ENCODE measurements around the gene NEURL4. TPM values are rescaled to one million over a fixed set of nuclear protein-coding genes. Genes with fewer than 3 reads are reported as not detected.

The NEURL4 gene
- total RNA-seq, 2 experiments from 2014 or later = 22.5 to 29.1 TPM

DNA sequence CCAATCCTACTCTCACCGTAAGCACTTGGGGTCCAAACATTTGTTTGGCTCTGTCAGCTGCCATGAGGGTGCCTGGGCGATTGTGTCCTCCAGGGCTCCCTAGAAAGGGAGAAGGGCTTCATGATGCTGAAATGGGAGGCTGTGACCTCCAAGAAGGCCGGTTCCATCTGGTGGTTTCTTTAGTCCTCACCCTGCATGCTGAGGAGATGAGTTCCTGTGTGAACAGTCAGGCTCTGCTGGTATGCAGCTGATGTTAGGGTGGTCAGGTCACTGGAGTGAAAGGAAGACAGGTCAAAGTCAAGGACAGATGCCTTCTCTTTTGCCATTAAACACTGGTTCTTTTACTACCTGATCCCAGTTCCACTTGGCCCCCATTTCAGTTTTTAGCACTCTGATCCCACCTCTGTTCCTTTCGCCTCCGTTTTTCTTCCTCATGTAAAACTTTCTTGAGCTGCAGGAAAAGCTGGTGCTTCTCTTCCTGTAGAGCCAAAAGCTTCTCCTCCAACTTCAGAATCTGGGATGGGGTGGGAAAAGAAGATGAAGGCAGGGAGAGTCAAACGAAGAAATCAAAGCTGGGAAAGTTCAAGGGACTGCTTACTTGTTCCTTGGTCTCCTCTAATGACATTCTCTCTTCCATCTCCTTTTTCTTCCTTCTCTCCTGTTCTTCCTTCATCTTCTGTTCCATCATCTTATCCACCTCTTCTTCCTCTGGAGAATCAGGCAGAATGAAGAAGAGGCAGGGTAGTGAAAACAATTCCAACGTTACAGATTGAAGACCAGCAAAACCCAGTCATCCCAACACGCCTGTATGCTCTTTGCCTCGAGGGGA lies 15.0 kb downstream of the NEURL4 start:
- Mint-ChIP-seq H3K27me3 (no peaks in the 10 kb centered on the region), H3K27ac (peak overlapping the region; percentile 84), H3K4me1 (peaks cover 56% of the 10 kb centered on the region), H3K36me3 (ENCODE audit: low read depth) (peaks cover 53% of the 10 kb centered on the region), H3K4me3 (peak overlapping the region; percentile 77), H3K9me3 (ENCODE audit: low read depth) (no peaks in the 10 kb centered on the region)
- no peak for ATAC-seq
- intact Hi-C loops (cut with DNase I, micrococcal nuclease) = loop anchor here (2.0 kb wide), 2 partner anchors 15 to 37 kb away; partner anchors contain the start of gene NEURL4 (in 1 of the 2)
- CTCF ChIA-PET = interaction anchor here (0.6 to 2.1 kb wide), 8 partner anchors 11 to 268 kb away, joined by 3 to 7 read pairs (median 4); partner anchors contain the start of gene TMEM95
- POLR2A ChIA-PET = interaction anchor here (0.6 to 2.1 kb wide), 12 partner anchors 7 to 270 kb away, joined by 3 to 11 read pairs (median 4); partner anchors contain the start of genes ACAP1, MPDU1, NEURL4 and PLSCR3
- no peak for DNase-seq

GRCh38 chr17:7313088-7313889 lies 15.8 kb downstream of the NEURL4 start:
- peak overlapping the region; percentile 84 for H3K27ac Mint-ChIP-seq
- ChIA-PET CTCF (interaction anchor here (0.6 to 1.4 kb wide), 6 partner anchors 11 to 268 kb away, joined by 3 to 5 read pairs (median 4); partner anchors contain the start of gene TMEM95), POLR2A (interaction anchor here (0.8 to 2.1 kb wide), 10 partner anchors 8 to 131 kb away, joined by 3 to 11 read pairs (median 3); partner anchors contain the start of genes ACAP1, NEURL4, SLC2A4 and TMEM102)
- no peaks in the 10 kb centered on the region for H3K9me3 Mint-ChIP-seq (ENCODE audit: low read depth)
- H3K4me3 Mint-ChIP-seq = peak overlapping the region; percentile 77
- intact Hi-C loops (cut with DNase I, micrococcal nuclease) = no loop called here
- no peak for ATAC-seq
- peaks cover 61% of the 10 kb centered on the region for H3K4me1 Mint-ChIP-seq
- no peak for DNase-seq
- no peaks in the 10 kb centered on the region for H3K27me3 Mint-ChIP-seq
- peaks cover 58% of the 10 kb centered on the region for H3K36me3 Mint-ChIP-seq (ENCODE audit: low read depth)

- ATAC-seq = no peak
- no peaks in the 10 kb centered on the region for H3K27me3 Mint-ChIP-seq
- no peaks in the 10 kb centered on the region for H3K9me3 Mint-ChIP-seq (ENCODE audit: low read depth)
- H3K4me3 Mint-ChIP-seq = peak overlapping the region; percentile 11
- POLR2A ChIA-PET = interaction anchor here (1.0 to 2.1 kb wide), 7 partner anchors 9 to 123 kb away, joined by 3 to 11 read pairs (median 3); partner anchors contain the start of genes ACAP1, NEURL4, SLC2A4 and TMEM102
- H3K27ac Mint-ChIP-seq = peak overlapping the region; percentile 84
- intact Hi-C loops (cut with DNase I, micrococcal nuclease) = no loop called here
- H3K36me3 Mint-ChIP-seq (ENCODE audit: low read depth) = peaks cover 57% of the 10 kb centered on the region
- peaks cover 61% of the 10 kb centered on the region for H3K4me1 Mint-ChIP-seq
- DNase-seq = no peak
- CTCF ChIA-PET = interaction anchor here (0.7 to 1.1 kb wide), 3 partner anchors 12 to 267 kb away, joined by 4 to 5 read pairs (median 4); no protein-coding TSS in a partner anchor
These were observed 16.6 kb downstream of the NEURL4 start for GRCh38 chr17:7312432-7313087.

DNA sequence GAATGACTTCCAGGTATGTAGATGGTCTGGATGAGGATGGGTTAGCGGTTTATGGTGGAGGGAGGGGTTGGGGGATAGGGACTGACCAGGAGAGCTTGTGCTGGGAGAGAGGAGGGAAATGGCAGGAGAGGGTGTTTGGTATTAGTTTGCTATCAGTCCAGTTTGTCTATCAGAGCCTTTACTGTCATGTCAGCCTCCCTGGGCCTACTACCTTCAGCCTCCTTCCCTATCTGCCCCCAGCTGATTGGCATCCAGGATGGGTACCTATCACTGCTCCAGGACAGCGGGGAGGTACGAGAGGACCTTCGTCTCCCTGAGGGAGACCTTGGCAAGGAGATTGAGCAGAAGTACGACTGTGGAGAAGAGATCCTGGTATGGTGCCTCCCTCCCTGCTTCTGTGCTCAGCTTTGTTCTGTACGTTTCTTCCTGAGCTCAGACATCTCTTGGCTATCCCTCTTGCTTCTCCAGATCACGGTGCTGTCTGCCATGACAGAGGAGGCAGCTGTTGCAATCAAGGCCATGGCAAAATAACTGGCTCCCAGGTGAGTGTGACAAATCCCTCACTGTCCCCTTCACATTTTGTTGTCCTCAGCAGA lies 17.9 kb downstream of the NEURL4 start:
- no peak for ATAC-seq
- H3K36me3 Mint-ChIP-seq (ENCODE audit: low read depth) = peaks cover 56% of the 10 kb centered on the region

DNA sequence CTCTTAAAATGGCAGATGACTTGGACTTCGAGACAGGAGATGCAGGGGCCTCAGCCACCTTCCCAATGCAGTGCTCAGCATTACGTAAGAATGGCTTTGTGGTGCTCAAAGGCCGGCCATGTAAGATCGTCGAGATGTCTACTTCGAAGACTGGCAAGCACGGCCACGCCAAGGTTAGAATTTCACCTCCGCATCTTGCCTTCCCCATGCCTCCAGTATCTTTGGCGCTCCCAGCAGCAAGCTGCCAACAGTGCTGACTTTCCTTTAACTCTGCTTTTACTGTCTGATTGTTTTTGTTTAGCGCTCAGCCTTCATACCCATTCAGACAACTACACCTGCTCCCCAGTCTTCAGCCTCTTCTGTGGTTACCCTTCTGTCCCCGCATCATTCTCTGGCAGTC lies 19.5 kb downstream of the NEURL4 start:
- Mint-ChIP-seq H3K4me1 (peaks cover 59% of the 10 kb centered on the region), H3K4me3 (peak overlapping the region; percentile 94), H3K27ac (peak overlapping the region; percentile 94), H3K9me3 (ENCODE audit: low read depth) (no peaks in the 10 kb centered on the region), H3K36me3 (ENCODE audit: low read depth) (peaks cover 51% of the 10 kb centered on the region), H3K27me3 (no peaks in the 10 kb centered on the region)
- DNase-seq = no peak
- ChIA-PET POLR2A (interaction anchor here (0.6 to 1.9 kb wide), 2 partner anchors 20 to 265 kb away, joined by 3 to 9 read pairs; partner anchors contain the start of gene NEURL4), CTCF (interaction anchor here (0.9 to 2.3 kb wide), 4 partner anchors 13 to 270 kb away, joined by 3 to 7 read pairs (median 4); partner anchors contain the start of gene CD68)
- ATAC-seq = no peak
- intact Hi-C loops (cut with DNase I, micrococcal nuclease) = loop anchor here (2.0 to 5.0 kb wide), 5 partner anchors 57 to 657 kb away; partner anchors contain the start of genes C17orf100 (in 1 of the 2), CTDNEP1 (in 1 of the 2), ELP5 (in 1 of the 2) and MED31 (in 1 of the 2)

More for the DNA sequence above, 17.9 kb downstream of the NEURL4 start:
- Mint-ChIP-seq H3K4me1 (peaks cover 62% of the 10 kb centered on the region), H3K4me3 (peak overlapping the region; percentile 94), H3K9me3 (ENCODE audit: low read depth) (no peaks in the 10 kb centered on the region), H3K27ac (peak overlapping the region; percentile 94), H3K27me3 (no peaks in the 10 kb centered on the region)
- intact Hi-C loops (cut with DNase I, micrococcal nuclease) = no loop called here
- DNase-seq = no peak
- POLR2A ChIA-PET = no interaction called here
- CTCF ChIA-PET = interaction anchor here (0.8 kb wide), 1 partner anchor 14 kb away, joined by 3 read pairs; no protein-coding TSS in a partner anchor

DNA sequence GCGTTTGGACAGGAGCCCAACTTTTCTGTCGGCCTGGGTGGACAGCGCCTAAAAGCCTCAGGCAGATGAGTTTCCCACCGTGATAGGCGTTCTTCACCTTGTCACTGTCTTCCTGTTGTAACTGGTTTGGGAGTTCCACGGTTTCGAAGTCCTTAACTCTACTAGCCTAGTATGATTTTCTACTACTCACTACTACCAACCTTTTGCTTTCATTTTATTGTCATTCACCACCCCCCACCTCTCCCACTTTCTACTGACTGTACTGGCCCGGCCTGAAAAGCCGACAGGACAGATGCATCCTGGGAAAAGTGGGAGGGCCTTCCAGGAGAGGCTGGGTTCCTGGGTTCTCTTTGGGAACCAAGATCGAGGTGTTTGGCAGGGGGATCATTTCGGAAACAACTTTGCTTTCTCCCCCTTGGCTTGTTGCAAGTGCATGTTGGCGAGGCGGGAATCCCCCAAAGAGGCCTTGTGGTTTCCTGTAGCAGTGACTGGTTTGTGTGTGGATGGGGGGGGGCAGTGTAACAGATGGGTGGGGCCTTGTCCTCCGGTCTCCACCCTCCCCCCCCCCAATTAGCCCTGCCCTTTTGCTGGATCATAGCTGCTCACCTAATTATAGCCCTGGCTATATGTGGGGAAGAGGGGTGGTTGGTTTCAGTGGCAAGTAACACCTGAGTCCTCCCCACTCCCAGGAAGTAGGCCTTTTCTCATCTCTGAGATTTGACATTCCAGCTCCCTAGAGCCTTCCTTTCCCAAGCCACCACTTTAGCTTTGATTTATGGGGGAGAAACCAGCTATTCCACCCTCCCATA lies 20.3 kb downstream of the NEURL4 start:
- H3K27me3 Mint-ChIP-seq = no peaks in the 10 kb centered on the region
- H3K9me3 Mint-ChIP-seq (ENCODE audit: low read depth) = no peaks in the 10 kb centered on the region
- ATAC-seq (peak; percentile 52), DNase-seq (peak; percentile 87)
- peaks cover 51% of the 10 kb centered on the region for H3K36me3 Mint-ChIP-seq (ENCODE audit: low read depth)
- H3K4me1 Mint-ChIP-seq = peaks cover 53% of the 10 kb centered on the region
- H3K27ac Mint-ChIP-seq = peak overlapping the region; percentile 94
- intact Hi-C loops (cut with DNase I, micrococcal nuclease) = loop anchor here (1.0 to 5.0 kb wide), 7 partner anchors 57 to 657 kb away; partner anchors contain the start of genes C17orf100 (in 1 of the 2), CNTROB (in 1 of the 2), CTDNEP1 (in 1 of the 2) and ELP5 (in 1 of the 2)
- H3K4me3 Mint-ChIP-seq = peak overlapping the region; percentile 94
- ChIA-PET POLR2A (interaction anchor here (0.6 to 1.9 kb wide), 4 partner anchors 21 to 379 kb away, joined by 3 to 9 read pairs (median 3); partner anchors contain the start of genes NEURL4 and TP53), CTCF (interaction anchor here (1.0 to 2.3 kb wide), 4 partner anchors 12 to 172 kb away, joined by 3 to 7 read pairs (median 5); partner anchors contain the start of gene ACAP1)

DNA sequence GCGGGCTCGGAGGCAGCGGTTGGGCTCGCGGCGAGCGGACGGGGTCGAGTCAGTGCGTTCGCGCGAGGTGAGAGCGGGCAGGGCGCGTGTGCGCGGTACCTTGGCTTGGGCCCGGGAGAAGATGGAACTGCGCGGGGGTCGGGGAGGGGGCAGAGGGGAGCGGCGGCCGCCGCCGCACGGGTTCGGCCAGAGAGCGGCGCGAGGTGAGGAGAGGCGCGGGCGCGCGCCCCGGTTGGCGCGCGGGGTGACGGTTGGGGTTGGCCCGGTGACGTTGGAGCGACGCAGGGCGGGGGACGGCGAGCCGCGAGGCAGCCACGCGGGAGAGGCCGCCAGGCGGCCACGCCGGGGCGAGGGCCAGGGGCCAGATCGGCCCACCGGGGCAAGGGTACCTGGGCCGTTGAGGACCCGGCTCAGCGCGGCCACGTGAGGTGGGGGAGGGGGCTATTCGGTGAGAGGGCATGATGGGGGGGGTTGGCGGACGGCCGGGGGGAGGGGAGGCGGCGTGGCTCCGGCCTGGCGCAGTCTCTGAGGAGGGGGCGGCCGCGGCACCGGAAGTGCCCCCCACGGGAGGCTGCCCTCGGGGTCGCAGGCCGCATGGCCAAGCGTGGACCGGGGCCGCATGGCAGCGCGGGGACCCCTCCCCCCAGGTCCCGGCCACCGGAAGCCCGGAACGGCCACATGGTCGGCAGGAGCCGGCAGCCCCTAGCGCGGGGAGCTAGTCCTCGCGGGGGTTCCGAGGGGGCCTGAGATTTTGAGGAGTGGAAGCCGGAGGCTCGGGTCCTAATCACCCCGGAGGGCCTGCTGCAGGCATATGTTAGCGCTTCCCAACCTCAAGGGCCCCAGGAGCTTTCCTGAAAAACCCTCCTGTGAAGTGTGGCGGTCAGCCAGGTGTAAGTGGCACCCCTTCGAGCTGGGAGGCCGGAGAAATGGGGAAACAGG lies 21.2 kb downstream of the NEURL4 start:
- peaks cover 44% of the 10 kb centered on the region for H3K4me1 Mint-ChIP-seq
- intact Hi-C loops (cut with DNase I, micrococcal nuclease) = loop anchor here (1.0 to 5.0 kb wide), 22 partner anchors 21 to 656 kb away; partner anchors contain the start of genes ELP5 (in 2 of the 2), NEURL4 (in 2 of the 2), PHF23 (in 2 of the 2) and POLR2A (in 2 of the 2)
- peaks cover 47% of the 10 kb centered on the region for H3K36me3 Mint-ChIP-seq (ENCODE audit: low read depth)
- H3K27me3 Mint-ChIP-seq = no peaks in the 10 kb centered on the region
- H3K4me3 Mint-ChIP-seq = peak overlapping the region; percentile 96
- POLR2A ChIA-PET = interaction anchor here (0.6 to 1.9 kb wide), 2 partner anchors 22 to 379 kb away, joined by 3 to 9 read pairs; partner anchors contain the start of genes NEURL4 and TP53
- peak overlapping the region; percentile 100 for H3K27ac Mint-ChIP-seq
- no peak for ATAC-seq
- CTCF ChIA-PET = interaction anchor here (1.0 to 2.3 kb wide), 3 partner anchors 11 to 172 kb away, joined by 3 to 6 read pairs (median 4); partner anchors contain the start of gene ACAP1
- H3K9me3 Mint-ChIP-seq (ENCODE audit: low read depth) = no peaks in the 10 kb centered on the region
- peak; percentile 72 for DNase-seq

DNA sequence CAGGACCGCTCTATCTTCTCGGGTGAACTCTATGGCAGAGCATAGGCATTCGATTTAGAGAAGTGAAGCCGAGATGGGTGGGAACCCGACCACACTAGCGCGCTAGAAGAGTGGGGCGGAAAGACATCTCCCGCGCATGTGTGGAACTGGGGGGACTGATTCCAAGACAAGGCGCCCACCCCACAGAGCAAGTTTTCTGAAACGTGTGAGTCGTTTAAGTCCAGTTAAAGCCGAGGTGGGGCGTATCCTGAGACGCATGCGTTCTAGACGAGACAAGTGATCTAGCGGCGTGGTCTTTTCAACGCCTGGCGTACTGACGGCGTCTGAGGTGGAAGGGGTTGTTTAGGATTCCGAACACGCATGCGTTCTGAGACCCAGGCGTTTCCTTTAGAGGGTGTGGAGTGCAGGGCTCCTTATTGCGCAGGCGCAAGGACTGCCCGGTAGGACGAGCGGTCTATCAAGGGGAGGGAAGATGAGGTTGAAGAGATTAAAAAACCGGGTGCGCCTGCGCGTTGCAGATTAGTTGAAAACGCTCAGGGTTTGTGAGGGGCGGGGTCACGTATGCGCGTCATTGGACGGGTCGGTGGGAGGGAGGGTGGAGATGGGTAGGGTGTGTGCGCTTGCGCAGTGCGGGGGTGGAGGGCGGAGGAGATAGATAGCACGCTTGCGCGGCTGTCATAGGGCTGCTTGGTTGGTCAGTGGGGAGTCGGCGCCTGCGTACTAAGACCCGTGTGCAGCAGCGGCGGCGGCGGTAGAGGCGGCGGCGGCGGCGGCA lies 22.0 kb downstream of the NEURL4 start, which contains the start of gene EIF5A:
TSS of gene EIF5A (plus strand) at position 718 of the 775 bp plus-strand sequence. CDS start 2,008 bp downstream, outside the sequence.
- Mint-ChIP-seq H3K27ac (peak within 1 kb of the TSS; percentile 100), H3K27me3 (no peaks in the 10 kb centered on the region), H3K4me1 (peaks cover 36% of the 10 kb centered on the region), H3K4me3 (peak within 1 kb of the TSS; percentile 96), H3K36me3 (ENCODE audit: low read depth) (peaks cover 39% of the 10 kb centered on the region), H3K9me3 (ENCODE audit: low read depth) (no peaks in the 10 kb centered on the region)
- DNase-seq (peak; percentile 100), ATAC-seq (peak; percentile 86)
- CTCF ChIA-PET = no interaction called here
- POLR2A ChIA-PET = no interaction called here
- intact Hi-C loops (cut with DNase I, micrococcal nuclease) = loop anchor here (1.0 to 5.0 kb wide), 19 partner anchors 22 to 655 kb away; partner anchors contain the start of genes ELP5 (in 2 of the 2), NEURL4 (in 2 of the 2), POLR2A (in 2 of the 2) and C17orf100 (in 1 of the 2)
